K562 (cell line): ENCODE measurements around the gene VTN. TPM values are rescaled to one million over a fixed set of nuclear protein-coding genes. Genes with fewer than 3 reads are reported as not detected.

Experiments
- CBFA2T2 ChIP-seq: fragments of 450-650 bp; conservative IDR thresholded peaks from 2 replicates; pipeline ENCODE4 v1.6.1; 2017; ENCODE audit warnings: mild to moderate bottlenecking
- ETV5 ChIP-seq: sonication (generic); formaldehyde crosslinking; IDR thresholded peaks from 2 replicates; pipeline ENCODE4 v1.4.0; 2020; ENCODE audit warnings: low read depth, mild to moderate bottlenecking, missing genetic modification reagents
- ETV6 ChIP-seq, 3 experiments: fragments of 150-350 bp in 1 of 3; sonication (generic) in 1 of 3; formaldehyde crosslinking in 1 of 3; IDR thresholded peaks; 2 replicates each; pipeline versions ENCODE4 v1.6.1 to v1.8.0; 2014 to 2022; ENCODE audit warnings: borderline replicate concordance in 2 of 3, low read depth in 2 of 3, antibody characterized with exemption in 1 of 3, low read length in 1 of 3, mild to moderate bottlenecking in 1 of 3, missing genetic modification reagents in 1 of 3
- FOXP4 ChIP-seq: sonication (generic); formaldehyde crosslinking; IDR thresholded peaks from 2 replicates; pipeline ENCODE4 v1.8.0; 2022; ENCODE audit warnings: mild to moderate bottlenecking, missing genetic modification reagents, borderline replicate concordance
- MNT ChIP-seq, 2 experiments: fragments of 450-650 bp; conservative IDR thresholded peaks; 2 replicates each; pipeline ENCODE4 v1.6.1; 2017; ENCODE audit warnings: mild to moderate bottlenecking in 2 of 2, moderate library complexity in 2 of 2
- NCOR1 ChIP-seq: fragments of 450-650 bp; IDR thresholded peaks from 2 replicates; pipeline ENCODE4 v1.6.1; 2016; ENCODE audit warnings: mild to moderate bottlenecking, moderate library complexity
- NONO ChIP-seq, 2 experiments: fragments of 200-400 bp in 1 of 2; fragments of 450-650 bp in 1 of 2; formaldehyde crosslinking in 1 of 2; IDR thresholded peaks; 2 replicates each; pipeline ENCODE4 v1.6.1; 2017; ENCODE audit warnings: low read depth in 2 of 2, mild to moderate bottlenecking in 2 of 2, moderate library complexity in 2 of 2, low read length in 1 of 2
- POLR2AphosphoS5 ChIP-seq: IDR thresholded peaks from 2 replicates; pipeline ENCODE4 v1.6.1; 2011; ENCODE audit warnings: mild to moderate bottlenecking, low read depth, low read length, moderate library complexity; ENCODE audit not compliant: control insufficient read depth, insufficient read depth
- SIN3B ChIP-seq: fragments of 450-650 bp; IDR thresholded peaks from 2 replicates; pipeline ENCODE4 v1.6.1; 2017; ENCODE audit warnings: low read depth, mild to moderate bottlenecking, moderate library complexity
- SMARCE1 ChIP-seq: fragments of 450-650 bp; IDR thresholded peaks from 2 replicates; pipeline ENCODE4 v1.7.1; 2016; ENCODE audit warnings: mild to moderate bottlenecking
- ZNF511 ChIP-seq: sonication (generic); formaldehyde crosslinking; IDR thresholded peaks from 2 replicates; pipeline ENCODE4 v1.8.0; 2022; ENCODE audit warnings: mild to moderate bottlenecking, missing genetic modification reagents
- ZNF668 ChIP-seq: fragments of 250-450 bp; sonication (Bioruptor Pico); IDR thresholded peaks from 2 replicates; pipeline ENCODE4 v1.8.0; 2022; ENCODE audit warnings: mild to moderate bottlenecking, inconsistent platforms
- polyA plus RNA-seq, 8 experiments: library from polyadenylated mRNA; depleted of rRNA in 4 of 8; stranded (reverse) in 5 of 8; unstranded in 3 of 8; fragments of >200 nt; fragmentation: Nextera tagmentation in 2 of 8; fragmentation: Illumina TruSeq in 1 of 8; extraction: Ambion mirVana in 2 of 8; extraction: Trizol in 1 of 8; gene quantifications; 2 replicates each; pipeline versions ENCODE4 v1.2.1 to v1.2.3, GENCODE V29; 2011 to 2014; ENCODE audit warnings: inconsistent platforms in 1 of 8, missing spikeins in 1 of 8
- total RNA-seq, 7 experiments: library from RNA; depleted of rRNA in 6 of 7; stranded (reverse); fragments of >200 nt in 6 of 7; fragmentation: Illumina TruSeq in 2 of 7; extraction: Trizol in 2 of 7; gene quantifications; 2 replicates each; pipeline versions ENCODE4 v1.2.1 to v1.2.3, GENCODE V29; 2011 to 2021; ENCODE audit warnings: low replicate concordance in 1 of 7
- TF ChIP-seq, protein P1 (sequence below): fragments of 250-450 bp; sonication (Bioruptor Pico); IDR thresholded peaks from 2 replicates; pipeline ENCODE4 v1.5.0; 2021
- TF ChIP-seq, protein P2 (sequence below), 2 experiments: fragments of 450-650 bp in 1 of 2; sonication (generic) in 1 of 2; formaldehyde crosslinking; conservative IDR thresholded peaks; 2 replicates each; pipeline versions ENCODE4 v1.4.0 to v1.8.1; 2020 to 2022; ENCODE audit warnings: mild to moderate bottlenecking in 1 of 2, missing genetic modification reagents in 1 of 2
- TF ChIP-seq, protein P3 (sequence below): sonication (generic); formaldehyde crosslinking; IDR thresholded peaks from 2 replicates; pipeline ENCODE4 v1.8.0; 2022; ENCODE audit warnings: missing genetic modification reagents, mild to moderate bottlenecking, borderline replicate concordance
- TF ChIP-seq, protein P4 (sequence below): fragments of 250-450 bp; sonication (Bioruptor Pico); IDR thresholded peaks from 2 replicates; pipeline ENCODE4 v1.4.0; 2020; ENCODE audit warnings: mild to moderate bottlenecking

Gene VTN
- total and polyA plus RNA-seq, 9 of the 15 experiments (the other 6 are each of a cell fraction or from before 2014, with no cell fraction given) = 0.13 to 1.0 (median 0.29) TPM; not detected in 1

DNA sequence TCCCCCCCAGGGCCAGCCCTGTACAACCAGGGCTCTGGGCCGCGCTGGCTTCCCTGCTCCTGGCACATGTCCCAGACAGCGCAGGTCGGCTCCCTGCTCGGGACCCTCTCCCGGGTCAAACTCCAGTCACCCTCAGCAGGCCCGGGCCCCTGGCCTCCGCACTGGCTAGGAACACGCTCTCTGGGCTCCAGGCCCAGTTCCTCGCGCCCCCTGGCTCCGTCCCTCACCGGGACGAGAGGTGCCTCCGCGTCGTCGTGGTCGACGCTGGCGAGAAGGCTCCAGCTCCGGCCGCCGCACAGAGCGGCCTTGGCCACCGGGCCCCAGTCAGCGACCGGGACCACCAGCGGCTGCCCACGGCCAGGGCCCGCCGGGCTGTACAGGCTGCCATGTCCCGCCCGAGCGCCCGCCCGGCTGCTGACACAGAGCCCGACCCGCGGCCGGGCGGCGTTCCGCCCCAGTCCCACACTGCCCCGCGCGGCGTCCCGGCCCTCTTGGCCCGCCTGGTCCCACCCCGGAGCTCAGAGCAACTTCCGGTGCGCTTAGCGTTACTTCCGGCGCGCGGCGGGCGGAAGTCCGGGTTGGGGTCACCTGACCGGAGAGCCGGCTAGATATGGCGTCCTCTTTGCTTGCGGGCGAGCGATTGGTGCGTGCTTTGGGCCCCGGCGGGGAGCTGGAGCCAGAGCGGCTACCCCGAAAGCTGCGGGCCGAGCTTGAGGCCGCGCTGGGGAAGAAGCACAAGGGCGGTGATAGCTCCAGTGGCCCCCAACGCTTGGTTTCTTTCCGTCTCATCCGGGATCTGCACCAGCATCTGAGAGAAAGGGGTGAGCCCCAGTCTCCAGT lies 12.8 kb downstream of the VTN start, which contains the start of gene POLDIP2 (continued):
- TF ChIP-seq, protein P1, sequence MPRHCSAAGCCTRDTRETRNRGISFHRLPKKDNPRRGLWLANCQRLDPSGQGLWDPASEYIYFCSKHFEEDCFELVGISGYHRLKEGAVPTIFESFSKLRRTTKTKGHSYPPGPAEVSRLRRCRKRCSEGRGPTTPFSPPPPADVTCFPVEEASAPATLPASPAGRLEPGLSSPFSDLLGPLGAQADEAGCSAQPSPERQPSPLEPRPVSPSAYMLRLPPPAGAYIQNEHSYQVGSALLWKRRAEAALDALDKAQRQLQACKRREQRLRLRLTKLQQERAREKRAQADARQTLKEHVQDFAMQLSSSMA = 0 out of 2 replicates have a peak, but pooled peaks have one; percentile 17
- TF ChIP-seq POLR2AphosphoS5 (peak; percentile 78), MNT (conservative IDR thresholded peaks at IDR 0.05) (peak; percentile 67 to 94), FOXP4 (no peak), ETV5 (CRISPR knock-in tag) (peak; percentile 74), ZNF511 (CRISPR knock-in tag) (0 out of 2 replicates have a peak, but pooled peaks have one; percentile 23), NCOR1 (0 out of 2 replicates have a peak, but pooled peaks have one; percentile 6), SIN3B (peak; percentile 100), NONO (IDR thresholded peaks at IDR 0.05; ENCODE audit: low read depth in 2 of 2, low read length in 1 of 2) (peak; percentile 66 to 95; a peak in 3 of 4 replicates), SMARCE1 (no peak), CBFA2T2 (peak; percentile 56), ZNF668 (CRISPR knock-in tag) (no peak), ETV6 (IDR thresholded peaks at IDR 0.05; ENCODE audit: borderline replicate concordance in 1 of 2, low read depth in 2 of 2, low read length in 1 of 2) (peak in 1 of 2 experiments; percentile 52; a peak in 1 of 4 replicates), ETV6 (CRISPR knock-in tag; IDR thresholded peaks at IDR 0.05; ENCODE audit: borderline replicate concordance) (no peak)
- TF ChIP-seq, protein P2, sequence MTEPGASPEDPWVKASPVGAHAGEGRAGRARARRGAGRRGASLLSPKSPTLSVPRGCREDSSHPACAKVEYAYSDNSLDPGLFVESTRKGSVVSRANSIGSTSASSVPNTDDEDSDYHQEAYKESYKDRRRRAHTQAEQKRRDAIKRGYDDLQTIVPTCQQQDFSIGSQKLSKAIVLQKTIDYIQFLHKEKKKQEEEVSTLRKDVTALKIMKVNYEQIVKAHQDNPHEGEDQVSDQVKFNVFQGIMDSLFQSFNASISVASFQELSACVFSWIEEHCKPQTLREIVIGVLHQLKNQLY (CRISPR knock-in tag; conservative IDR thresholded peaks at IDR 0.05) = no peak
- TF ChIP-seq, protein P3, sequence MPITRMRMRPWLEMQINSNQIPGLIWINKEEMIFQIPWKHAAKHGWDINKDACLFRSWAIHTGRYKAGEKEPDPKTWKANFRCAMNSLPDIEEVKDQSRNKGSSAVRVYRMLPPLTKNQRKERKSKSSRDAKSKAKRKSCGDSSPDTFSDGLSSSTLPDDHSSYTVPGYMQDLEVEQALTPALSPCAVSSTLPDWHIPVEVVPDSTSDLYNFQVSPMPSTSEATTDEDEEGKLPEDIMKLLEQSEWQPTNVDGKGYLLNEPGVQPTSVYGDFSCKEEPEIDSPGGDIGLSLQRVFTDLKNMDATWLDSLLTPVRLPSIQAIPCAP (CRISPR knock-in tag) = no peak
- TF ChIP-seq, protein P4, sequence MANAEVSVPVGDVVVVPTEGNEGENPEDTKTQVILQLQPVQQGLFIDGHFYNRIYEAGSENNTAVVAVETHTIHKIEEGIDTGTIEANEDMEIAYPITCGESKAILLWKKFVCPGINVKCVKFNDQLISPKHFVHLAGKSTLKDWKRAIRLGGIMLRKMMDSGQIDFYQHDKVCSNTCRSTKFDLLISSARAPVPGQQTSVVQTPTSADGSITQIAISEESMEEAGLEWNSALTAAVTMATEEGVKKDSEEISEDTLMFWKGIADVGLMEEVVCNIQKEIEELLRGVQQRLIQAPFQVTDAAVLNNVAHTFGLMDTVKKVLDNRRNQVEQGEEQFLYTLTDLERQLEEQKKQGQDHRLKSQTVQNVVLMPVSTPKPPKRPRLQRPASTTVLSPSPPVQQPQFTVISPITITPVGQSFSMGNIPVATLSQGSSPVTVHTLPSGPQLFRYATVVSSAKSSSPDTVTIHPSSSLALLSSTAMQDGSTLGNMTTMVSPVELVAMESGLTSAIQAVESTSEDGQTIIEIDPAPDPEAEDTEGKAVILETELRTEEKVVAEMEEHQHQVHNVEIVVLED = peak; percentile 65; the same call in 1 of the 2 replicates
